ENCODE data around the gene OCRL. TPM values are rescaled to one million over a fixed set of nuclear protein-coding genes. Genes with fewer than 3 reads are reported as not detected.
A peak's percentile ranks its signal among the peaks of the same experiment; 100 is the strongest.

OCRL gene
- total RNA-seq, 2 donors from 2014 or later, result 2.1 to 2.9 TPM

DNA sequence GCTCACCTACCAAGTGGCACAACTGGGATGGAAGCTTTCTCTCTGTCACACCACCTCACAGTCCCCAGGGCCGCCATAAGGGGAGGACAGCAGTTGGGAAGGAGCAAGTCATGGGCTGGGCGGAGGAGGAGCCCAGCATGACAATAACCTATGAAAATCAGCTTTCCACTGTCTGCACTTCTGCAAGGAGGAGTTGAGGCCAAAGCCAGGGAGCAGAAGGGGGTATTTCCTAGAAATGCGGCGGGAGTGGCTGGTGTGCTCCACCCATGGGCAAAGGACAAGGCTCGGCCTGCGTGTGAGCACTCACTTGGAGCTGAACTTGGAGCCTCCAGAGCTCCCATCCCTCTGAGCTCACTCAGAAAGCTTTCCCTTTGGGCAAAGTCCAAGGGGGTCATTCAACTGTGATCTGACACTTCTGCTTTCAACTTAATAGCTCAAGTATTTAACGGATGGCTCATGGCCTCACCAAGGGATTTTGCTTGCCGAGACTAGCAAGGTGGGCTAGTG is 96.2 kb downstream of the OCRL start:
- Mint-ChIP-seq H3K27ac (no peak overlapping the region), H3K36me3 (ENCODE audit: low read depth) (no peaks in the 10 kb centered on the region), H3K4me3 (no peak overlapping the region), H3K4me1 (no peaks in the 10 kb centered on the region), H3K27me3 (no peaks in the 10 kb centered on the region)
- DNase-seq (no peak), ATAC-seq (no peak)
- H3K9me3 ChIP-seq (ENCODE audit: control insufficient read depth, low read length, poor library complexity, severe bottlenecking), result no peaks in the 10 kb centered on the region

DNA sequence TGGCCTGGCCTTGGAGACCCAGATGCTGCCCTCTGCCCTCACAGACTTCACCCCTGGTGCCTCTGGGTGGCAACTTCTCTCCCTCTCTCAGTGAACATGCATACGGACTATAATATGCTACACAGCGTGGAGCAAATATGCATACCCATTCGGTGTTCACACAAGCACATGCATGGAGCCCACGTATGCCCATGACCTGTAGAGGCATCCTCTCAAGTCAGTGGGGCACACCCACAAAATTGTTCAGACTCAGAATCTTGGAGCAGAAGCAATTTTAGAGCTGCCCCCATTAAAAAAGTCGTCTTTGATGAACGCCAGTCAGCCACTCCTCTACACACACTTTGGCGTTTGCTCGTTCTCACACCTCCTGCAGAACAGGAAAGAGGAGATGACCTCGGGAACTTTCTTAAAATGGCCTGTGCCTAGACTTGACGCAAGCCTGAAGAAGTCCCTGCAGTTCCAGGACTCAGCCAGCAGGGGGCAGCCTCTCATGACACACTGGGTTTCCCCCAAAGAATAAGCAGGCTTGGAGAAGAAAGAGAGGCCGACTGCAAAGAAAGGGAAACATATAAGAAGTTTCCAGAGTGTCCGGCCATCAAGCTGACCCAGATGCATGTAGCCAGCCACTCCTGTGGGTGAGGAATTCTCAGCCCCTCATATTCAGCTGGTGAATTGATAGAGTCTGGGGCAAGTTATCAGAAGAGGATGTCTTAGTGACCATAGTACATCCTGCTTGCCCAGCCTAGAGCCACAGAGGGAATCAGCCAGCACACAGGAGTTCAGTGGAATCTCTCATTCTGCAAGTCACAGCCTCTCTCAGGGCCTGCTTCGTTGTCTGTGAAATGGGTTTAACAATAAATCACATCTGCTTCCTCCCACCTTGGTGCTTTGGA is 97.4 kb downstream of the OCRL start:
- no peaks in the 10 kb centered on the region for H3K9me3 ChIP-seq (ENCODE audit: control insufficient read depth, low read length, poor library complexity, severe bottlenecking)
- H3K27me3 Mint-ChIP-seq, result no peaks in the 10 kb centered on the region
- no peak overlapping the region for H3K4me3 Mint-ChIP-seq
- DNase-seq (peak; percentile 51 to 66 (median 55)), ATAC-seq (peak; percentile 86)
- H3K27ac Mint-ChIP-seq, result no peak overlapping the region
- no peaks in the 10 kb centered on the region for H3K36me3 Mint-ChIP-seq (ENCODE audit: low read depth)
- no peaks in the 10 kb centered on the region for H3K4me1 Mint-ChIP-seq

GRCh38 chrX:129638917-129639316 is 98.9 kb downstream of the OCRL start:
- Mint-ChIP-seq H3K4me3 (no peak overlapping the region), H3K4me1 (no peaks in the 10 kb centered on the region), H3K27ac (no peak overlapping the region), H3K27me3 (no peaks in the 10 kb centered on the region), H3K36me3 (ENCODE audit: low read depth) (no peaks in the 10 kb centered on the region)
- no peaks in the 10 kb centered on the region for H3K9me3 ChIP-seq (ENCODE audit: control insufficient read depth, low read length, poor library complexity, severe bottlenecking)
- no peak for DNase-seq
- ATAC-seq, result no peak

GRCh38 chrX:129640737-129641136 is 100.7 kb downstream of the OCRL start:
- Mint-ChIP-seq H3K4me3 (no peak overlapping the region), H3K27me3 (no peaks in the 10 kb centered on the region), H3K36me3 (ENCODE audit: low read depth) (no peaks in the 10 kb centered on the region), H3K4me1 (no peaks in the 10 kb centered on the region), H3K27ac (no peak overlapping the region)
- H3K9me3 ChIP-seq (ENCODE audit: control insufficient read depth, low read length, poor library complexity, severe bottlenecking), result no peaks in the 10 kb centered on the region
- ATAC-seq (no peak), DNase-seq (no peak)

GRCh38 chrX:129641469-129641868 is 101.4 kb downstream of the OCRL start:
- Mint-ChIP-seq H3K4me1 (no peaks in the 10 kb centered on the region), H3K36me3 (ENCODE audit: low read depth) (no peaks in the 10 kb centered on the region), H3K4me3 (no peak overlapping the region)

DNA sequence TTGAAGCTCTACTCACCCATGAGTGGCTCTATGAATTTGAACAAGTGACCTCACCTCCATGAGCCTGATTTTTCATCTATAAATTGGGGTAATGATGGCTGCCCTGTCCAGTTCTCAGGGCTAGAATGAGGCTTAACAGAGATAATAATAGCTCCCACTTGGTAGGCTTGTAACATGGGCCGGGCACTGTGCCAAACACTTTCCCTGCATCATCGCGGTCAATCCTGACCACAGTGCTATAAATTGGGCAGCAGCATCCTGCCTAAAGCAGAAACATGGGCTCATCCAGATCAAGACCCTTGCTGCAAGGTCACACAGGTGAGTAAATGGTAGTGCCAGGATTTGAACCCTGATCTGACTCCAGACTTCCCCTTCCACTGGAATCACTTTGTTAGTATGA is 101.9 kb downstream of the OCRL start:
- H3K4me1 Mint-ChIP-seq, result no peaks in the 10 kb centered on the region
- no peaks in the 10 kb centered on the region for H3K27me3 Mint-ChIP-seq
- H3K4me3 Mint-ChIP-seq, result no peak overlapping the region
- no peak overlapping the region for H3K27ac Mint-ChIP-seq
- H3K9me3 ChIP-seq (ENCODE audit: control insufficient read depth, low read length, poor library complexity, severe bottlenecking), result no peaks in the 10 kb centered on the region
- ATAC-seq (no peak), DNase-seq (no peak)
- H3K36me3 Mint-ChIP-seq (ENCODE audit: low read depth), result no peaks in the 10 kb centered on the region

More at GRCh38 chrX:129641469-129641868, 101.4 kb downstream of the OCRL start:
- Mint-ChIP-seq H3K27me3 (no peaks in the 10 kb centered on the region), H3K27ac (no peak overlapping the region)
- DNase-seq (no peak), ATAC-seq (no peak)
- H3K9me3 ChIP-seq (ENCODE audit: control insufficient read depth, low read length, poor library complexity, severe bottlenecking), result no peaks in the 10 kb centered on the region

Other genes starting within 250 kb of the OCRL start
- gene SMARCA1, start 16.8 kb upstream of the OCRL start, total RNA-seq, result under 1 TPM in 1 of 2 donors, not detected in 1; 0.07 TPM
- gene APLN, start 114.7 kb downstream of the OCRL start, total RNA-seq, result not detected
- gene XPNPEP2, start 198.7 kb downstream of the OCRL start, total RNA-seq, result under 1 TPM; 0.25 to 0.83 TPM
- gene SASH3, start 239.7 kb downstream of the OCRL start, total RNA-seq, result 100 to 1,000 TPM; 114 to 116 TPM

Measured in T-helper 17 cell (primary cell).